Measurements from ENCODE around the gene REELD1. TPM values are rescaled to one million over a fixed set of nuclear protein-coding genes. Genes with fewer than 3 reads are reported as not detected.

Gene REELD1
- total RNA-seq, 1 donor = not detected

- TF ChIP-seq CTCF (IDR thresholded peaks at IDR 0.05; ENCODE audit: extremely low read depth, low read depth, low read length) = no peak
- H4K20me1 ChIP-seq (ENCODE audit: insufficient read depth, low read length) = no peaks in the 10 kb centered on the region
- H3K4me3 ChIP-seq (ENCODE audit: insufficient read depth, low read length) = no peak overlapping the region
- DNase-seq (ENCODE audit: insufficient read length, low spot score, missing footprints) = no peak
- no peaks in the 10 kb centered on the region for H3K36me3 ChIP-seq (ENCODE audit: insufficient read depth, low read length)
- H2AFZ ChIP-seq (ENCODE audit: low read length) = no peak overlapping the region
- no peaks in the 10 kb centered on the region for H3K9me3 ChIP-seq (ENCODE audit: low read depth, low read length)
- peaks cover 15% of the 10 kb centered on the region for H3K4me1 ChIP-seq (ENCODE audit: insufficient read depth, low read length)
- no peaks in the 10 kb centered on the region for H3K79me2 ChIP-seq (ENCODE audit: insufficient read depth, low read length)
- H3K27ac ChIP-seq (ENCODE audit: low read depth, low read length) = no peak overlapping the region
- no peaks in the 10 kb centered on the region for H3K27me3 ChIP-seq (ENCODE audit: insufficient read depth, low read length)
- no peak overlapping the region for H3K4me2 ChIP-seq (ENCODE audit: insufficient read depth, low read length)
Observed at GRCh38 chr4:146238107-146238506, 23.8 kb downstream of the REELD1 start.

- Histone ChIP-seq H3K36me3 (ENCODE audit: insufficient read depth, low read length) (no peaks in the 10 kb centered on the region), H3K4me1 (ENCODE audit: insufficient read depth, low read length) (peaks cover 24% of the 10 kb centered on the region), H3K4me2 (ENCODE audit: insufficient read depth, low read length) (no peak overlapping the region), H4K20me1 (ENCODE audit: insufficient read depth, low read length) (no peaks in the 10 kb centered on the region), H3K4me3 (ENCODE audit: insufficient read depth, low read length) (no peak overlapping the region), H2AFZ (ENCODE audit: low read length) (no peak overlapping the region), H3K9me3 (ENCODE audit: low read depth, low read length) (no peaks in the 10 kb centered on the region), H3K27ac (ENCODE audit: low read depth, low read length) (no peak overlapping the region), H3K27me3 (ENCODE audit: insufficient read depth, low read length) (no peaks in the 10 kb centered on the region), H3K79me2 (ENCODE audit: insufficient read depth, low read length) (no peaks in the 10 kb centered on the region)
- peak; percentile 36 for TF ChIP-seq CTCF (IDR thresholded peaks at IDR 0.05; ENCODE audit: extremely low read depth, low read depth, low read length)
- DNase-seq (ENCODE audit: insufficient read length, low spot score, missing footprints) = no peak
Observed at GRCh38 chr4:146243141-146243882, 29.0 kb downstream of the REELD1 start.

- peaks cover 24% of the 10 kb centered on the region for H3K4me1 ChIP-seq (ENCODE audit: insufficient read depth, low read length)
- DNase-seq (ENCODE audit: insufficient read length, low spot score, missing footprints) = no peak
- H3K9me3 ChIP-seq (ENCODE audit: low read depth, low read length) = no peaks in the 10 kb centered on the region
- no peaks in the 10 kb centered on the region for H3K36me3 ChIP-seq (ENCODE audit: insufficient read depth, low read length)
- no peaks in the 10 kb centered on the region for H4K20me1 ChIP-seq (ENCODE audit: insufficient read depth, low read length)
- no peaks in the 10 kb centered on the region for H3K79me2 ChIP-seq (ENCODE audit: insufficient read depth, low read length)
- TF ChIP-seq CTCF (IDR thresholded peaks at IDR 0.05; ENCODE audit: extremely low read depth, low read depth, low read length) = no peak
- no peak overlapping the region for H2AFZ ChIP-seq (ENCODE audit: low read length)
- H3K4me2 ChIP-seq (ENCODE audit: insufficient read depth, low read length) = no peak overlapping the region
- no peaks in the 10 kb centered on the region for H3K27me3 ChIP-seq (ENCODE audit: insufficient read depth, low read length)
- no peak overlapping the region for H3K27ac ChIP-seq (ENCODE audit: low read depth, low read length)
- no peak overlapping the region for H3K4me3 ChIP-seq (ENCODE audit: insufficient read depth, low read length)
Observed at GRCh38 chr4:146243883-146244277, 29.5 kb downstream of the REELD1 start.

GRCh38 chr4:146244496-146244895 is 30.2 kb downstream of the REELD1 start:
- peaks cover 24% of the 10 kb centered on the region for H3K4me1 ChIP-seq (ENCODE audit: insufficient read depth, low read length)

More at GRCh38 chr4:146244496-146244895, 30.2 kb downstream of the REELD1 start:
- H3K9me3 ChIP-seq (ENCODE audit: low read depth, low read length) = no peaks in the 10 kb centered on the region
- no peak for DNase-seq (ENCODE audit: insufficient read length, low spot score, missing footprints)
- H3K36me3 ChIP-seq (ENCODE audit: insufficient read depth, low read length) = no peaks in the 10 kb centered on the region
- no peaks in the 10 kb centered on the region for H3K79me2 ChIP-seq (ENCODE audit: insufficient read depth, low read length)
- H3K4me3 ChIP-seq (ENCODE audit: insufficient read depth, low read length) = no peak overlapping the region
- TF ChIP-seq CTCF (IDR thresholded peaks at IDR 0.05; ENCODE audit: extremely low read depth, low read depth, low read length) = no peak
- H3K27me3 ChIP-seq (ENCODE audit: insufficient read depth, low read length) = no peaks in the 10 kb centered on the region
- no peaks in the 10 kb centered on the region for H4K20me1 ChIP-seq (ENCODE audit: insufficient read depth, low read length)
- H3K27ac ChIP-seq (ENCODE audit: low read depth, low read length) = no peak overlapping the region
- H2AFZ ChIP-seq (ENCODE audit: low read length) = no peak overlapping the region
- no peak overlapping the region for H3K4me2 ChIP-seq (ENCODE audit: insufficient read depth, low read length)

Data from osteoblast (primary cell).